ENCODE data around the gene ITGBL1. TPM values are rescaled to one million over a fixed set of nuclear protein-coding genes. Genes with fewer than 3 reads are reported as not detected.

ITGBL1 gene
- total and polyA plus RNA-seq, 2 experiments from 2014 or later = 0.29 TPM; not detected in 1

GRCh38 chr13:101569807-101570206 is 117.3 kb downstream of the ITGBL1 start:
- H3K4me3 Mint-ChIP-seq = no peak overlapping the region
- no peaks in the 10 kb centered on the region for H4K20me1 ChIP-seq (replicated peaks; ENCODE audit: insufficient read depth)
- H3K79me2 ChIP-seq (replicated peaks; ENCODE audit: insufficient read depth) = no peaks in the 10 kb centered on the region
- ATAC-seq (no peak), DNase-seq (ENCODE audit: low spot score) (no peak)
- no peaks in the 10 kb centered on the region for H3K36me3 ChIP-seq (ENCODE audit: insufficient read depth)
- no peak for TF ChIP-seq ZNF114 (CRISPR knock-in tag; IDR thresholded peaks at IDR 0.05)
- no peak for TF ChIP-seq REST (IDR thresholded peaks at IDR 0.05; ENCODE audit: unreplicated experiment)
- no peak for TF ChIP-seq ZNF331 (CRISPR knock-in tag; IDR thresholded peaks at IDR 0.05; ENCODE audit: low read depth)
- no peak for TF ChIP-seq CTCF (conservative IDR thresholded peaks at IDR 0.05; ENCODE audit: low read depth in 2 of 2)
- no peak for TF ChIP-seq ZNF462 (CRISPR knock-in tag; IDR thresholded peaks at IDR 0.05)
- TF ChIP-seq EZH2 (IDR thresholded peaks at IDR 0.05; ENCODE audit: low read depth, unreplicated experiment) = no peak
- TF ChIP-seq POLR2AphosphoS5 (IDR thresholded peaks at IDR 0.05; ENCODE audit: low read depth) = no peak
- TF ChIP-seq CREB1 (CRISPR knock-in tag; IDR thresholded peaks at IDR 0.05; ENCODE audit: low read depth) = no peak
- no peaks in the 10 kb centered on the region for H3K27me3 ChIP-seq (ENCODE audit: insufficient read depth)
- no peaks in the 10 kb centered on the region for H3K9me2 ChIP-seq (ENCODE audit: insufficient read depth)
- no peaks in the 10 kb centered on the region for H3K36me3 Mint-ChIP-seq (ENCODE audit: low read depth)
- peaks cover 9% of the 10 kb centered on the region for H3K4me1 Mint-ChIP-seq
- H3K27me3 Mint-ChIP-seq (ENCODE audit: insufficient read depth, low read depth, poor library complexity) = no peaks in the 10 kb centered on the region
- H2AFZ ChIP-seq = no peak overlapping the region
- H3K27ac ChIP-seq (ENCODE audit: low read depth) = no peak overlapping the region
- no peak overlapping the region for H3K4me3 ChIP-seq
- H3K9me3 Mint-ChIP-seq = no peaks in the 10 kb centered on the region
- H3F3A ChIP-seq (replicated peaks; ENCODE audit: low read depth) = no peaks in the 10 kb centered on the region
- no peak overlapping the region for H3K27ac Mint-ChIP-seq
- H3K4me1 ChIP-seq (ENCODE audit: insufficient read depth) = peaks cover 4% of the 10 kb centered on the region
- no peak overlapping the region for H3K4me2 ChIP-seq

All from GM23338 (cell line).